HCT116 (cell line): ENCODE measurements around the gene MCTP2. TPM values are rescaled to one million over a fixed set of nuclear protein-coding genes. Genes with fewer than 3 reads are reported as not detected.

Experiments used
- ATAC-seq: fragments of 200-7000 bp; cut with Tn5 transposase; 2 replicates; pipeline ENCODE4 v1.9.1; 2020; ENCODE audit warnings: mild to moderate bottlenecking, moderate library complexity
- BruUV-seq: library from RNA; stranded (reverse); fragments of 400-500 nt; replicated peaks from 2 replicates; lab custom pipeline; 2021; lab: Mats Ljungman, UMichigan
- CTCF ChIA-PET: fragments of 300-600 bp; sonication (Branson Sonifier 250); formaldehyde crosslinking; loops from one replicate; lab custom pipeline; 2021; ENCODE audit warnings: antibody characterized with exemption; lab: Charles Lee
- POLR2A ChIA-PET: fragments of 300-600, 350-600 bp; sonication (Branson Sonifier 250); formaldehyde crosslinking; loops from one replicate; lab custom pipeline; 2021; ENCODE audit warnings: antibody characterized with exemption; lab: Charles Lee
- RAD21 ChIA-PET, 2 experiments: fragments of 300-600 bp; sonication (Branson Sonifier 250); formaldehyde crosslinking; loops; one replicate each; lab custom pipeline; 2023; ENCODE audit warnings: low total read pairs in 2 of 2; ENCODE audit not compliant: uncharacterized antibody in 2 of 2, unreplicated experiment in 2 of 2, low non-redundant PET in 1 of 2; lab: Charles Lee
- DNase-seq: peaks from one replicate; pipeline ENCODE4 v3.0.0-alpha.2; 2010; ENCODE audit warnings: low read depth, low spot score
- H2AFZ ChIP-seq: fragments of 200-600 bp; shearing (Covaris generic), sonication (generic); 2 replicates; pipeline ENCODE4 v1.6.1; 2017; ENCODE audit warnings: low read depth, mixed run types, mixed read lengths, antibody characterized with exemption, low read length; ENCODE audit not compliant: poor library complexity, severe bottlenecking
- H3K27ac ChIP-seq: 2 replicates; pipeline ENCODE4 v1.5.1; 2012; ENCODE audit warnings: low read depth, low read length
- H3K27me3 ChIP-seq: fragments of 200-600 bp; sonication (generic); 2 replicates; pipeline ENCODE4 v1.6.1; 2016; ENCODE audit warnings: mixed run types, low read length, mixed read lengths; ENCODE audit not compliant: insufficient read depth
- H3K36me3 ChIP-seq, 2 experiments: fragments of 200-500 bp in 1 of 2; fragments of 200-600 bp in 1 of 2; sonication (Bioruptor generic) in 1 of 2; sonication (generic) in 1 of 2; 2 replicates each; pipeline versions ENCODE4 v1.5.1 to v1.6.1; 2014 to 2016; ENCODE audit warnings: low read length in 2 of 2, inconsistent platforms in 1 of 2, mixed read lengths in 1 of 2, mixed run types in 1 of 2; ENCODE audit not compliant: insufficient read depth in 2 of 2, control insufficient read depth in 1 of 2
- H3K4me1 ChIP-seq, 2 experiments: fragments of 200-600 bp in 1 of 2; sonication (generic) in 1 of 2; 2 replicates each; pipeline versions ENCODE4 v1.5.1 to v1.6.1; 2012 to 2017; ENCODE audit warnings: low read length in 2 of 2, inconsistent platforms in 1 of 2, mild to moderate bottlenecking in 1 of 2, mixed read lengths in 1 of 2, mixed run types in 1 of 2, moderate library complexity in 1 of 2; ENCODE audit not compliant: insufficient read depth in 2 of 2, control insufficient read depth in 1 of 2
- H3K4me2 ChIP-seq: fragments of 200-600 bp; sonication (generic); 2 replicates; pipeline ENCODE4 v1.6.1; 2017; ENCODE audit warnings: mixed run types, low read length, mixed read lengths
- H3K4me3 ChIP-seq, 2 experiments: fragments of 200-600 bp in 1 of 2; sonication (generic) in 1 of 2; replicated peaks in 1 of 2; 2 replicates each; pipeline ENCODE4 v1.5.1; 2011 to 2016; ENCODE audit warnings: low read length in 2 of 2, control low read depth in 1 of 2, low read depth in 1 of 2, mild to moderate bottlenecking in 1 of 2, mixed read lengths in 1 of 2, mixed run types in 1 of 2
- H3K79me2 ChIP-seq: fragments of 200-600 bp; sonication (generic); 2 replicates; pipeline ENCODE4 v1.6.1; 2017; ENCODE audit warnings: mild to moderate bottlenecking, mixed run types, low read length, moderate library complexity, mixed read lengths; ENCODE audit not compliant: insufficient read depth
- H3K9ac ChIP-seq: fragments of 200-600 bp; sonication (generic); 2 replicates; pipeline ENCODE4 v1.6.1; 2016; ENCODE audit warnings: low read length, mixed read lengths
- H3K9me2 ChIP-seq: fragments of 200-600 bp; sonication (generic), shearing (Covaris generic); 2 replicates; pipeline ENCODE4 v1.6.1; 2017; ENCODE audit warnings: mixed run types, mild to moderate bottlenecking, moderate library complexity; ENCODE audit not compliant: insufficient read depth
- H3K9me3 ChIP-seq, 2 experiments: fragments of 200-500 bp in 1 of 2; fragments of 200-600 bp in 1 of 2; sonication (Bioruptor generic) in 1 of 2; sonication (generic) in 1 of 2; 2 replicates each; pipeline ENCODE4 v1.6.1; 2014 to 2017; ENCODE audit warnings: low read length in 2 of 2, mixed read lengths in 2 of 2, inconsistent platforms in 1 of 2, low read depth in 1 of 2, mild to moderate bottlenecking in 1 of 2, mixed run types in 1 of 2, moderate library complexity in 1 of 2; ENCODE audit not compliant: control insufficient read depth in 1 of 2, insufficient read depth in 1 of 2
- H4K20me1 ChIP-seq: fragments of 200-600 bp; sonication (generic), shearing (Covaris generic); 2 replicates; pipeline ENCODE4 v1.6.1; 2017; ENCODE audit warnings: mixed run types, mild to moderate bottlenecking, moderate library complexity; ENCODE audit not compliant: insufficient read depth
- CEBPB ChIP-seq: IDR thresholded peaks from 2 replicates; pipeline ENCODE4 v1.6.1; 2012; ENCODE audit warnings: low read depth
- CTCF ChIP-seq, 3 experiments: fragments of 200-600 bp in 1 of 3; sonication (generic) in 1 of 3; IDR thresholded peaks in 2 of 3; conservative IDR thresholded peaks in 1 of 3; 2 replicates each; pipeline ENCODE4 v1.5.1; 2012 to 2017; ENCODE audit warnings: low read depth in 2 of 3, low read length in 2 of 3, antibody characterized with exemption in 1 of 3, borderline replicate concordance in 1 of 3, control low read depth in 1 of 3, mild to moderate bottlenecking in 1 of 3, mixed read lengths in 1 of 3, mixed run types in 1 of 3, moderate library complexity in 1 of 3; ENCODE audit not compliant: insufficient read depth in 1 of 3
- EGR1 ChIP-seq: IDR thresholded peaks from 2 replicates; pipeline ENCODE4 v1.6.1; 2012; ENCODE audit warnings: low read depth
- EZH2 ChIP-seq: fragments of 200-600 bp; sonication (generic); IDR thresholded peaks from 2 replicates; pipeline ENCODE4 v1.6.1; 2017; ENCODE audit warnings: antibody characterized with exemption, mixed run types
- EZH2phosphoT487 ChIP-seq: fragments of 200-600 bp; IDR thresholded peaks from 2 replicates; pipeline ENCODE4 v1.6.1; 2018; ENCODE audit warnings: antibody characterized with exemption, borderline replicate concordance
- FOSL1 ChIP-seq: IDR thresholded peaks from 2 replicates; pipeline ENCODE4 v1.6.1; 2012; ENCODE audit warnings: low read depth
- JUND ChIP-seq: IDR thresholded peaks from 2 replicates; pipeline ENCODE4 v1.6.1; 2012
- MAX ChIP-seq: IDR thresholded peaks from 2 replicates; pipeline ENCODE4 v1.6.1; 2012
- POLR2A ChIP-seq: IDR thresholded peaks from 2 replicates; pipeline ENCODE4 v1.7.0; 2011; ENCODE audit warnings: borderline replicate concordance; ENCODE audit not compliant: insufficient read depth, insufficient read length; ENCODE audit errors: extremely low read depth
- POLR2AphosphoS5 ChIP-seq: IDR thresholded peaks from 2 replicates; pipeline ENCODE4 v1.6.1; 2011; ENCODE audit warnings: mild to moderate bottlenecking, low read depth, low read length, moderate library complexity
- REST ChIP-seq: IDR thresholded peaks from 2 replicates; pipeline ENCODE4 v1.6.1; 2012; ENCODE audit warnings: low read depth
- SRF ChIP-seq: IDR thresholded peaks from 2 replicates; pipeline ENCODE4 v1.6.1; 2012; ENCODE audit warnings: low read depth
- TCF7L2 ChIP-seq: IDR thresholded peaks from 2 replicates; pipeline ENCODE4 v1.7.0; 2011; ENCODE audit warnings: borderline replicate concordance, inconsistent platforms; ENCODE audit not compliant: insufficient read depth, insufficient read length; ENCODE audit errors: extremely low read depth
- YY1 ChIP-seq: IDR thresholded peaks from 2 replicates; pipeline ENCODE4 v1.6.1; 2011; ENCODE audit warnings: low read length, low read depth, moderate library complexity, mild to moderate bottlenecking; ENCODE audit not compliant: insufficient replicate concordance; ENCODE audit errors: extremely low read depth
- ZFX ChIP-seq: fragments of 450-650 bp; IDR thresholded peaks from 2 replicates; pipeline ENCODE4 v1.6.1; 2017
- intact Hi-C: fragments of 100-400 bp; cut with micrococcal nuclease; formaldehyde crosslinking; loops from 2 replicates; pipeline ENCODE4 v1.10.0; 2022
- total RNA-seq: library from RNA; stranded (reverse); gene quantifications from one replicate; pipeline ENCODE4 v1.2.1, GENCODE V29; 2021; ENCODE audit not compliant: unreplicated experiment

MCTP2 gene
- total RNA-seq, 1 experiment from 2014 or later: 12.9 TPM

GRCh38 chr15:94272251-94272898 lies 41.0 kb downstream of the MCTP2 start:
- H3K27me3 ChIP-seq: no peaks in the 10 kb centered on the region
- no peak for ATAC-seq
- CTCF ChIA-PET: no interaction called here
- no peaks in the 10 kb centered on the region for H3K9me3 ChIP-seq
- no peak for DNase-seq
- no peaks in the 10 kb centered on the region for H3K79me2 ChIP-seq
- intact Hi-C loops: no loop called here
- H3K9ac ChIP-seq: no peak overlapping the region
- no TSS peak for BruUV-seq
- no peaks in the 10 kb centered on the region for H3K36me3 ChIP-seq
- TF ChIP-seq MAX: no peak
- TF ChIP-seq CEBPB: no peak
- TF ChIP-seq POLR2AphosphoS5: no peak
- TF ChIP-seq EGR1: no peak
- TF ChIP-seq TCF7L2: no peak
- no peak for TF ChIP-seq ZFX
- TF ChIP-seq POLR2A: no peak
- no peak overlapping the region for H3K4me3 ChIP-seq
- no peak overlapping the region for H2AFZ ChIP-seq
- H3K9me2 ChIP-seq: no peaks in the 10 kb centered on the region
- H4K20me1 ChIP-seq: no peaks in the 10 kb centered on the region
- H3K4me2 ChIP-seq: no peak overlapping the region
- no peaks in the 10 kb centered on the region for H3K4me1 ChIP-seq
- POLR2A ChIA-PET: no interaction called here
- RAD21 ChIA-PET: no interaction called here
- H3K27ac ChIP-seq: no peak overlapping the region

GRCh38 chr15:94273826-94274225 lies 42.5 kb downstream of the MCTP2 start:
- H2AFZ ChIP-seq: no peak overlapping the region

More at GRCh38 chr15:94273826-94274225, 42.5 kb downstream of the MCTP2 start:
- no peak for TF ChIP-seq EGR1
- no peak for TF ChIP-seq CEBPB
- TF ChIP-seq POLR2A: no peak
- TF ChIP-seq MAX: no peak
- no peak for TF ChIP-seq JUND
- no peak for TF ChIP-seq CTCF (IDR thresholded peaks at IDR 0.05 in 2 of 3, conservative IDR thresholded peaks at IDR 0.05 in 1 of 3; ENCODE audit: borderline replicate concordance in 1 of 3, insufficient read depth in 1 of 3, low read depth in 2 of 3, low read length in 2 of 3)
- no peak for TF ChIP-seq POLR2AphosphoS5
- TF ChIP-seq EZH2phosphoT487: no peak
- TF ChIP-seq EZH2: no peak
- TF ChIP-seq REST: no peak
- no peak for TF ChIP-seq SRF
- TF ChIP-seq FOSL1: no peak
- no peak for TF ChIP-seq YY1
- TF ChIP-seq ZFX: no peak
- H3K36me3 ChIP-seq: no peaks in the 10 kb centered on the region
- ATAC-seq: no peak
- H3K4me1 ChIP-seq: no peaks in the 10 kb centered on the region
- H3K27ac ChIP-seq: no peak overlapping the region
- POLR2A ChIA-PET: no interaction called here
- no peaks in the 10 kb centered on the region for H3K79me2 ChIP-seq
- no peak overlapping the region for H3K4me2 ChIP-seq
- no TSS peak for BruUV-seq
- RAD21 ChIA-PET: no interaction called here
- intact Hi-C loops: no loop called here
- CTCF ChIA-PET: no interaction called here
- no peaks in the 10 kb centered on the region for H3K9me3 ChIP-seq
- no peak overlapping the region for H3K9ac ChIP-seq
- H3K9me2 ChIP-seq: no peaks in the 10 kb centered on the region
- DNase-seq: no peak
- no peaks in the 10 kb centered on the region for H4K20me1 ChIP-seq
- H3K27me3 ChIP-seq: no peaks in the 10 kb centered on the region
- H3K4me3 ChIP-seq: no peak overlapping the region
